HG03175 (cell line): ENCODE measurements around the gene ZNF367.

Source experiments
- ATAC-seq: cut with Tn5 transposase; IDR thresholded peaks from one replicate; pipeline ENCODE4 v1.9.1; 2021; ENCODE audit warnings: mild to moderate bottlenecking, moderate library complexity; ENCODE audit not compliant: unreplicated experiment

ZNF367 gene

GRCh38 chr9:96418083-96418919 lies at the start of gene ZNF367:
ZNF367 (minus strand) TSS chr9:96418370; CDS start chr9:96418032, 338 bp downstream.
- peak; percentile 64 for ATAC-seq

- no peak for ATAC-seq
Observed at GRCh38 chr9:96467784-96468183, 49.6 kb upstream of the ZNF367 start.

- no peak for ATAC-seq
Observed at GRCh38 chr9:96464426-96464825, 46.3 kb upstream of the ZNF367 start.

- no peak for ATAC-seq
Observed at GRCh38 chr9:96462541-96462940, 44.4 kb upstream of the ZNF367 start.

- ATAC-seq = no peak
Observed at GRCh38 chr9:96461336-96461735, 43.2 kb upstream of the ZNF367 start.

- no peak for ATAC-seq
Observed at GRCh38 chr9:96460882-96461281, 42.7 kb upstream of the ZNF367 start.

GRCh38 chr9:96460470-96460869 lies 42.3 kb upstream of the ZNF367 start:
- no peak for ATAC-seq

- ATAC-seq = no peak
Observed at GRCh38 chr9:96459268-96460007, 41.3 kb upstream of the ZNF367 start.

- no peak for ATAC-seq
Observed at GRCh38 chr9:96458226-96458625, 40.1 kb upstream of the ZNF367 start.

- ATAC-seq = no peak
Observed at GRCh38 chr9:96457266-96457665, 39.1 kb upstream of the ZNF367 start.

- ATAC-seq = no peak
Observed at GRCh38 chr9:96453625-96454024, 35.5 kb upstream of the ZNF367 start.

GRCh38 chr9:96450613-96451528 lies 32.7 kb upstream of the ZNF367 start:
- ATAC-seq = peak; percentile 4

- ATAC-seq = peak; percentile 91
Observed at GRCh38 chr9:96449845-96450612, 31.9 kb upstream of the ZNF367 start, which contains the start of gene HABP4. HABP4 (plus strand) TSS chr9:96450169; CDS start chr9:96450280, 111 bp downstream.

GRCh38 chr9:96449523-96449844 lies 31.3 kb upstream of the ZNF367 start:
- peak; percentile 23 for ATAC-seq

GRCh38 chr9:96448546-96449170 lies 30.5 kb upstream of the ZNF367 start:
- no peak for ATAC-seq

GRCh38 chr9:96447406-96447805 lies 29.2 kb upstream of the ZNF367 start:
- ATAC-seq = no peak

GRCh38 chr9:96442491-96442890 lies 24.3 kb upstream of the ZNF367 start:
- ATAC-seq = no peak

- no peak for ATAC-seq
Observed at GRCh38 chr9:96441798-96442445, 23.8 kb upstream of the ZNF367 start.

- no peak for ATAC-seq
Observed at GRCh38 chr9:96440671-96441199, 22.6 kb upstream of the ZNF367 start.
